ENCODE data around the gene PDXK.

- no peak for TF ChIP-seq MYC (IDR thresholded peaks at IDR 0.05; ENCODE audit: low read depth, low read length)
- no peak for TF ChIP-seq POLR2A (IDR thresholded peaks at IDR 0.05; ENCODE audit: low read depth, low read length)
- TF ChIP-seq CTCF (IDR thresholded peaks at IDR 0.05; ENCODE audit: extremely low read depth in 1 of 2, insufficient read depth in 1 of 2, low read depth in 1 of 2, low read length in 2 of 2): no peak
- no peak for TF ChIP-seq EZH2 (IDR thresholded peaks at IDR 0.05; ENCODE audit: borderline replicate concordance, low read depth, low read length, severe bottlenecking)
- no peak for TF ChIP-seq POLR2AphosphoS5 (IDR thresholded peaks at IDR 0.05; ENCODE audit: insufficient read depth, low read depth, low read length)
- TF ChIP-seq FOS (IDR thresholded peaks at IDR 0.05; ENCODE audit: borderline replicate concordance, insufficient read depth, low read length): no peak
- TF ChIP-seq, protein P1, sequence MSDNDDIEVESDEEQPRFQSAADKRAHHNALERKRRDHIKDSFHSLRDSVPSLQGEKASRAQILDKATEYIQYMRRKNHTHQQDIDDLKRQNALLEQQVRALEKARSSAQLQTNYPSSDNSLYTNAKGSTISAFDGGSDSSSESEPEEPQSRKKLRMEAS (IDR thresholded peaks at IDR 0.05; ENCODE audit: insufficient read depth, insufficient read length): no peak
Measured at GRCh38 chr21:43697758-43698643, 20.9 kb upstream of the PDXK start.

All from endothelial cell of umbilical vein (primary cell).